WTC11 (cell line): Measurements from ENCODE around the gene HNRNPH3. TPM values are rescaled to one million over a fixed set of nuclear protein-coding genes. Genes with fewer than 3 reads are reported as not detected.

Experiments used
- ATAC-seq: fragments of 200-7000 bp; cut with Tn5 transposase; 2 replicates; pipeline ENCODE4 v1.10.0; 2021; ENCODE audit warnings: mild to moderate bottlenecking, moderate library complexity
- CTCF ChIA-PET: fragments of 300-600 bp; sonication (Branson Sonifier 250); formaldehyde crosslinking; loops from one replicate; lab custom pipeline; 2021; ENCODE audit warnings: antibody characterized with exemption; lab: Charles Lee
- POLR2A ChIA-PET: fragments of 350-600 bp; sonication (Branson Sonifier 250); formaldehyde crosslinking; loops from one replicate; lab custom pipeline; 2021; ENCODE audit warnings: antibody characterized with exemption; lab: Charles Lee
- DNase-seq: peaks from one replicate; pipeline ENCODE4 v3.0.0; 2021; ENCODE audit warnings: low spot score
- H3K27ac Mint-ChIP-seq: 2 replicates; pipeline ENCODE4 v1.8.0; 2021; ENCODE audit warnings: mixed read lengths
- H3K27me3 Mint-ChIP-seq: 2 replicates; pipeline ENCODE4 v1.8.0; 2021; ENCODE audit warnings: low read depth, mild to moderate bottlenecking, moderate library complexity, mixed read lengths
- H3K36me3 Mint-ChIP-seq: 2 replicates; pipeline ENCODE4 v1.8.0; 2021; ENCODE audit warnings: mixed read lengths
- H3K4me1 Mint-ChIP-seq: 2 replicates; pipeline ENCODE4 v1.8.0; 2022; ENCODE audit warnings: mixed read lengths
- H3K4me3 Mint-ChIP-seq: 2 replicates; pipeline ENCODE4 v1.8.0; 2021; ENCODE audit warnings: mild to moderate bottlenecking, moderate library complexity, mixed read lengths
- H3K9me3 Mint-ChIP-seq: 2 replicates; pipeline ENCODE4 v1.8.0; 2021; ENCODE audit warnings: mixed read lengths
- ATF1 ChIP-seq: sonication (generic); formaldehyde crosslinking; IDR thresholded peaks from 2 replicates; pipeline ENCODE4 v1.8.1; 2023; ENCODE audit warnings: mild to moderate bottlenecking, moderate library complexity, missing genetic modification reagents
- ATF3 ChIP-seq: sonication (generic); formaldehyde crosslinking; conservative IDR thresholded peaks from 2 replicates; pipeline ENCODE4 v1.8.1; 2022; ENCODE audit warnings: mild to moderate bottlenecking, missing genetic modification reagents
- E2F1 ChIP-seq: sonication (generic); formaldehyde crosslinking; IDR thresholded peaks from 2 replicates; pipeline ENCODE4 v1.8.0; 2022; ENCODE audit warnings: mild to moderate bottlenecking, missing genetic modification reagents
- ELF4 ChIP-seq: sonication (generic); formaldehyde crosslinking; IDR thresholded peaks from 2 replicates; pipeline ENCODE4 v1.8.1; 2022; ENCODE audit warnings: low read depth, mild to moderate bottlenecking, moderate library complexity, missing genetic modification reagents
- ETV6 ChIP-seq: sonication (generic); formaldehyde crosslinking; IDR thresholded peaks from 2 replicates; pipeline ENCODE4 v1.8.1; 2022; ENCODE audit warnings: mild to moderate bottlenecking, missing genetic modification reagents
- FOXP4 ChIP-seq: sonication (generic); formaldehyde crosslinking; IDR thresholded peaks from 2 replicates; pipeline ENCODE4 v1.8.0; 2022; ENCODE audit warnings: mild to moderate bottlenecking, missing genetic modification reagents
- JUN ChIP-seq: sonication (generic); formaldehyde crosslinking; IDR thresholded peaks from 2 replicates; pipeline ENCODE4 v1.8.0; 2023; ENCODE audit warnings: mild to moderate bottlenecking, missing genetic modification reagents
- PRDM15 ChIP-seq: sonication (generic); formaldehyde crosslinking; IDR thresholded peaks from 2 replicates; pipeline ENCODE4 v1.8.0; 2022; ENCODE audit warnings: missing genetic modification reagents
- PREB ChIP-seq: sonication (generic); formaldehyde crosslinking; IDR thresholded peaks from 2 replicates; pipeline ENCODE4 v1.8.1; 2022; ENCODE audit warnings: mild to moderate bottlenecking, missing genetic modification reagents, moderate library complexity, borderline replicate concordance
- SOX15 ChIP-seq: fragments of 250-450 bp; sonication (Bioruptor Pico); IDR thresholded peaks from 2 replicates; pipeline ENCODE4 v1.9.0; 2021; ENCODE audit warnings: mild to moderate bottlenecking
- ZNF317 ChIP-seq: sonication (generic); formaldehyde crosslinking; IDR thresholded peaks from 2 replicates; pipeline ENCODE4 v1.8.1; 2023; ENCODE audit warnings: low read depth, mild to moderate bottlenecking, moderate library complexity, missing genetic modification reagents, borderline replicate concordance
- total RNA-seq: library from RNA; stranded (reverse); gene quantifications from 3 replicates; pipeline ENCODE4 v1.2.3, GENCODE V29; 2021

The HNRNPH3 gene
- total RNA-seq, 1 experiment from 2014 or later = 223 TPM

- POLR2A ChIA-PET = no interaction called here
Measured at GRCh38 chr10:68302871-68303270, 29.0 kb upstream of the HNRNPH3 start.

More at GRCh38 chr10:68302871-68303270, 29.0 kb upstream of the HNRNPH3 start:
- DNase-seq (no peak), ATAC-seq (no peak)
- Mint-ChIP-seq H3K27me3 (no peaks in the 10 kb centered on the region), H3K4me3 (no peak overlapping the region), H3K36me3 (no peaks in the 10 kb centered on the region), H3K9me3 (no peaks in the 10 kb centered on the region), H3K27ac (no peak overlapping the region), H3K4me1 (peaks cover 9% of the 10 kb centered on the region)
- CTCF ChIA-PET = interaction anchor here (1.7 to 4.7 kb wide), 2 partner anchors 82 to 90 kb away, joined by 5 to 35 read pairs; no protein-coding TSS in a partner anchor
- TF ChIP-seq ATF1 (CRISPR knock-in tag) = no peak
- TF ChIP-seq ELF4 = no peak
- TF ChIP-seq ZNF317 (CRISPR knock-in tag) = no peak
- no peak for TF ChIP-seq FOXP4 (CRISPR knock-in tag)
- no peak for TF ChIP-seq PREB (CRISPR knock-in tag)
- no peak for TF ChIP-seq ETV6 (CRISPR knock-in tag)
- no peak for TF ChIP-seq SOX15
- TF ChIP-seq E2F1 (CRISPR knock-in tag) = no peak
- TF ChIP-seq PRDM15 (CRISPR knock-in tag) = no peak
- TF ChIP-seq JUN (CRISPR knock-in tag) = no peak
- no peak for TF ChIP-seq ATF3 (CRISPR knock-in tag)
